ENCODE results near the gene ATP5MK. TPM values are rescaled to one million over a fixed set of nuclear protein-coding genes. Genes with fewer than 3 reads are reported as not detected.

Gene ATP5MK
- total and polyA plus RNA-seq, 4 donors, result 38.6 to 1,220 (median 307) TPM

- Histone ChIP-seq H3K9ac (ENCODE audit: insufficient read depth in 1 of 2, low read length in 2 of 2) (peak overlapping the region in 1 of 2 donors; percentile 55), H3K36me3 (ENCODE audit: control insufficient read depth in 4 of 4, insufficient read depth in 4 of 4, low read length in 4 of 4) (peaks cover 2 to 14% (median 9%) of the 10 kb centered on the region in 4 donors), H3K27ac (ENCODE audit: low read depth in 1 of 2, low read length in 1 of 2) (peak overlapping the region; percentile 91 to 93), H3K4me1 (ENCODE audit: control insufficient read depth in 5 of 5, insufficient read depth in 5 of 5, low read length in 5 of 5) (peaks cover 0 to 8% (median 0%) of the 10 kb centered on the region in 5 donors), H3K4me3 (peak overlapping the region; percentile 90), H3K9me3 (ENCODE audit: control insufficient read depth in 4 of 4, insufficient read depth in 3 of 4, low read length in 3 of 4) (no peaks in the 10 kb centered on the region), H3K27me3 (ENCODE audit: control insufficient read depth in 3 of 3, insufficient read depth in 3 of 3, low read length in 2 of 3) (no peaks in the 10 kb centered on the region)
- no peak for TF ChIP-seq CTCF (IDR thresholded peaks at IDR 0.05; ENCODE audit: control extremely low read depth, extremely low read depth)
- no peak for DNase-seq
- 55 to 57% methylated on average over 15 to 16 of the region's 16 CpGs for WGBS, 2 donors
- ATAC-seq (ENCODE audit: insufficient read depth, low FRiP score), result no peak
These were observed 46.1 kb downstream of the ATP5MK start for GRCh38 chr10:103350175-103350516.

Other genes starting within 250 kb of the ATP5MK start
- gene NT5C2, start 203.2 kb downstream of the ATP5MK start, total RNA-seq, result 100 to 1,000 TPM in 1 of 2 donors, 10 to 100 TPM in 1; 73.3 to 178 TPM
- gene NT5C2, start 203.2 kb downstream of the ATP5MK start, polyA plus RNA-seq, result 10 to 100 TPM; 32.1 to 55.7 TPM
- gene RPEL1, start 150.6 kb downstream of the ATP5MK start, total RNA-seq, result not detected
- gene RPEL1, start 150.6 kb downstream of the ATP5MK start, polyA plus RNA-seq, result not detected
- gene INA, start 119.3 kb downstream of the ATP5MK start, total RNA-seq, result under 1 TPM; 0.15 to 0.31 TPM
- under 1 TPM; 0.04 to 0.07 TPM for gene INA, start 119.3 kb downstream of the ATP5MK start, polyA plus RNA-seq
- 1 to 10 TPM; 5.8 to 7.7 TPM for gene PCGF6, start 45.3 kb downstream of the ATP5MK start, total RNA-seq
- 1 to 10 TPM; 5.2 to 7.3 TPM for gene PCGF6, start 45.3 kb downstream of the ATP5MK start, polyA plus RNA-seq
- 1 to 10 TPM; 3.0 to 5.4 TPM for gene TAF5, start 28.5 kb downstream of the ATP5MK start, total RNA-seq
- gene TAF5, start 28.5 kb downstream of the ATP5MK start, polyA plus RNA-seq, result 1 to 10 TPM; 2.0 to 2.3 TPM
- 10 to 100 TPM; 23.2 to 30.1 TPM for gene PDCD11, start 151 bp upstream of the ATP5MK start, total RNA-seq
- 10 to 100 TPM; 15.2 to 17.3 TPM for gene PDCD11, start 151 bp upstream of the ATP5MK start, polyA plus RNA-seq
- 10 to 100 TPM; 11.7 to 43.2 TPM for gene CALHM2, start 55.9 kb upstream of the ATP5MK start, total RNA-seq
- 10 to 100 TPM; 17.0 to 32.9 TPM for gene CALHM2, start 55.9 kb upstream of the ATP5MK start, polyA plus RNA-seq
- gene CALHM1, start 62.4 kb upstream of the ATP5MK start, total RNA-seq, result not detected
- not detected for gene CALHM1, start 62.4 kb upstream of the ATP5MK start, polyA plus RNA-seq
- under 1 TPM in 1 of 2 donors, not detected in 1; 0.15 TPM for gene CALHM3, start 82.8 kb upstream of the ATP5MK start, total RNA-seq
- under 1 TPM in 1 of 2 donors, not detected in 1; 0.02 TPM for gene CALHM3, start 82.8 kb upstream of the ATP5MK start, polyA plus RNA-seq
- under 1 TPM; 0.14 to 0.80 TPM for gene NEURL1, start 97.2 kb upstream of the ATP5MK start, total RNA-seq
- gene NEURL1, start 97.2 kb upstream of the ATP5MK start, polyA plus RNA-seq, result 1 to 10 TPM in 1 of 2 donors, under 1 TPM in 1; 0.69 to 2.0 TPM

Data from lung (tissue), 12 donors.